ENCODE data around the gene CCL14. TPM values are rescaled to one million over a fixed set of nuclear protein-coding genes. Genes with fewer than 3 reads are reported as not detected.

Gene CCL14
- total and polyA plus RNA-seq, 11 donors: 0.69 to 31.5 (median 3.5) TPM

GRCh38 chr17:36008998-36009665, 22.6 kb upstream of the CCL14 start:
- no peak overlapping the region for H3K4me3 ChIP-seq
- TF ChIP-seq, protein P1, sequence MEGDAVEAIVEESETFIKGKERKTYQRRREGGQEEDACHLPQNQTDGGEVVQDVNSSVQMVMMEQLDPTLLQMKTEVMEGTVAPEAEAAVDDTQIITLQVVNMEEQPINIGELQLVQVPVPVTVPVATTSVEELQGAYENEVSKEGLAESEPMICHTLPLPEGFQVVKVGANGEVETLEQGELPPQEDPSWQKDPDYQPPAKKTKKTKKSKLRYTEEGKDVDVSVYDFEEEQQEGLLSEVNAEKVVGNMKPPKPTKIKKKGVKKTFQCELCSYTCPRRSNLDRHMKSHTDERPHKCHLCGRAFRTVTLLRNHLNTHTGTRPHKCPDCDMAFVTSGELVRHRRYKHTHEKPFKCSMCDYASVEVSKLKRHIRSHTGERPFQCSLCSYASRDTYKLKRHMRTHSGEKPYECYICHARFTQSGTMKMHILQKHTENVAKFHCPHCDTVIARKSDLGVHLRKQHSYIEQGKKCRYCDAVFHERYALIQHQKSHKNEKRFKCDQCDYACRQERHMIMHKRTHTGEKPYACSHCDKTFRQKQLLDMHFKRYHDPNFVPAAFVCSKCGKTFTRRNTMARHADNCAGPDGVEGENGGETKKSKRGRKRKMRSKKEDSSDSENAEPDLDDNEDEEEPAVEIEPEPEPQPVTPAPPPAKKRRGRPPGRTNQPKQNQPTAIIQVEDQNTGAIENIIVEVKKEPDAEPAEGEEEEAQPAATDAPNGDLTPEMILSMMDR (IDR thresholded peaks at IDR 0.05): peak in 6 of 12 donors; percentile 3 to 39 (median 22)
- TF ChIP-seq POLR2A (IDR thresholded peaks at IDR 0.05): no peak
- DNase-seq (no peak), ATAC-seq (no peak)
- intact Hi-C loops (cut with DNase I): no loop called here
- WGBS, 4 donors: 77 to 83% (median 79%) methylated on average over 14 of the region's 14 CpGs
- peaks cover 0 to 7% (median 0%) of the 10 kb centered on the region in 9 donors for H3K27me3 ChIP-seq
- no peaks in the 10 kb centered on the region for H3K4me1 ChIP-seq
- H3K27ac ChIP-seq: no peak overlapping the region
- peaks cover 0 to 29% (median 5%) of the 10 kb centered on the region in 12 donors for H3K9me3 ChIP-seq
- H3K36me3 ChIP-seq: no peaks in the 10 kb centered on the region

GRCh38 chr17:36004594-36005108, 18.1 kb upstream of the CCL14 start:
- Histone ChIP-seq H3K36me3 (no peaks in the 10 kb centered on the region), H3K27ac (no peak overlapping the region), H3K4me3 (no peak overlapping the region), H3K27me3 (no peaks in the 10 kb centered on the region), H3K9me3 (peaks cover 0 to 12% (median 0%) of the 10 kb centered on the region in 12 donors), H3K4me1 (no peaks in the 10 kb centered on the region)
- TF ChIP-seq, protein P1 (IDR thresholded peaks at IDR 0.05): no peak
- no peak for TF ChIP-seq POLR2A (IDR thresholded peaks at IDR 0.05)
- no peak for DNase-seq
- WGBS, 4 donors: 71 to 76% (median 74%) methylated on average over 4 of the region's 4 CpGs
- ATAC-seq: no peak
- intact Hi-C loops (cut with DNase I): no loop called here

DNA sequence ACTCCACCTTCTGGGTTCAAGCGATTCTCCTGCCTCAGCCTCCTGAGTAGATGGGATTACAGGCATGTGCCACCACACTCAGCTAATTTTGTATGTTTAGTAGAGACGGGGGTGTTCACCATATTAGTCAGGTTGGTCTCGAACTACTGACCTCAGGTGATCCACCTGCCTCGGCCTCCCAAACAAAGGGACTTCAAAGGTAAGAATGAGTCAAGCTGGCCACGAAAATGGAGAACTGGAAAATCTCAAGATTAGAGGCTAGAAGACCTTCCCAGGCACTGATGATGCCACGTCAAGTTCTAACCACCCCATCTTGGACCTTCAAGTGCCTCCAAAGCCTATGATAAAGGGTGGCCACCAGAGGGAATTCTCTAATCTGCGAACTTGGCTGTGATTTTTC, 16.1 kb upstream of the CCL14 start:
- H3K4me1 ChIP-seq: no peaks in the 10 kb centered on the region
- no peak for DNase-seq
- TF ChIP-seq POLR2A (IDR thresholded peaks at IDR 0.05): no peak
- TF ChIP-seq, protein P1 (IDR thresholded peaks at IDR 0.05): no peak
- peaks cover 0 to 4% (median 0%) of the 10 kb centered on the region in 9 donors for H3K27me3 ChIP-seq
- no peak overlapping the region for H3K27ac ChIP-seq
- no peaks in the 10 kb centered on the region for H3K36me3 ChIP-seq
- H3K9me3 ChIP-seq: no peaks in the 10 kb centered on the region
- no peak overlapping the region for H3K4me3 ChIP-seq
- 85 to 92% (median 90%) methylated on average over 7 of the region's 7 CpGs for WGBS, 4 donors
- intact Hi-C loops (cut with DNase I): no loop called here
- no peak for ATAC-seq

DNA sequence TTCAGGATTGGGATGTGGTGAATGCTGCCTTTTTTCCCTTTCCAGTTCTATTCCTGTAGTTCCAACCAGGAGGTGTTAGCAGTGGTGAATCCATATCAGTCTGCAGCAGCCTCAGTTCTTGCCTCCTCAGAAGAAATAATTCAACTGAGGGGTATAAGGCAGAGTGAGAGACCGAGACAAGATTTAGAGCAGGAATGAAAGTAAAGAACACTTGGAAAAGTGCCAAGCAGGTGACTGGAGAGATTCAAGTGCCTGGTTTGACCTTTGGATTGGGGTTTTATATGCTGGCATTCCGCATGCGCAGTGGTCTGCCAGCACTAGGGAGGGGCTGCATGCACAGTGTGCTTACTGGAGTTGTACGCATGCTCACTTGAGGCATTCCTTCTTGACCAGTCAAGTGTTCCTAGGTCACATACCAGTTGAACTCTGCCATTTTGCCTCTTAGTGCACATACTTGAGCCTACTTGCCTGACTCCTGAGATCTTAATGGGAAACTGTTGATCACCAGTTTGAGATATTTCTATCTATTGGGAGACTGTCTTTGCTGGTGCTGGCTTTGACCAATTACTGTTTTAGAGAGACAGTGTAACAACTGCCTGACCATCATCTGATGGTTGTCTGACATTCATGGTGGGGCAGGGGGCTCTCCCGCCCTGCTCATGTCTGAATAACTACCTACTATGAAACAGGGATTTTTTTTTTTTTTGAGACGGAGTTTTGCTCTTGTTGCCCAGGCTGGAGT, 15.5 kb upstream of the CCL14 start:
- TF ChIP-seq, protein P1 (IDR thresholded peaks at IDR 0.05): no peak
- no peak for TF ChIP-seq POLR2A (IDR thresholded peaks at IDR 0.05)
- intact Hi-C loops (cut with DNase I): no loop called here

More for the DNA sequence above, 15.5 kb upstream of the CCL14 start:
- Histone ChIP-seq H3K4me3 (no peak overlapping the region), H3K27me3 (peaks cover 0 to 4% (median 0%) of the 10 kb centered on the region in 9 donors), H3K27ac (no peak overlapping the region), H3K9me3 (no peaks in the 10 kb centered on the region), H3K4me1 (no peaks in the 10 kb centered on the region), H3K36me3 (no peaks in the 10 kb centered on the region)
- no peak for ATAC-seq
- 73 to 84% (median 81%) methylated on average over 6 of the region's 6 CpGs for WGBS, 4 donors
- DNase-seq: no peak
